Measurements from ENCODE around the gene KIF17.

- TF ChIP-seq CTCF (IDR thresholded peaks at IDR 0.05) (no peak), POLR2AphosphoS5 (IDR thresholded peaks at IDR 0.05; ENCODE audit: insufficient read depth in 1 of 2, low read depth in 1 of 2) (peak; percentile 71 to 95)
Observed at GRCh38 chr1:20732588-20733359, 15.0 kb upstream of the KIF17 start, which contains the start of gene SH2D5.
